Loucy (cell line): Measurements from ENCODE around the gene GNB1L.

Experiments used
- H2AFZ ChIP-seq: fragments of 200-600 bp; sonication (generic); 2 replicates; pipeline ENCODE4 v1.6.0; 2016; ENCODE audit warnings: antibody characterized with exemption, mild to moderate bottlenecking, low read length, moderate library complexity
- H3F3A ChIP-seq: fragments of 200-600 bp; 2 replicates; pipeline ENCODE4 v1.6.0; 2016; ENCODE audit warnings: antibody characterized with exemption, low read depth, mild to moderate bottlenecking
- H3K27me3 ChIP-seq: fragments of 200-600 bp; sonication (generic); 2 replicates; pipeline ENCODE4 v1.6.1; 2014; ENCODE audit warnings: low read length, mild to moderate bottlenecking; ENCODE audit not compliant: insufficient read depth, poor library complexity, severe bottlenecking
- H3K36me3 ChIP-seq: fragments of 200-600 bp; sonication (generic); 2 replicates; pipeline ENCODE4 v1.6.1; 2016; ENCODE audit warnings: low read length; ENCODE audit not compliant: insufficient read depth
- H3K4me1 ChIP-seq: fragments of 200-600 bp; sonication (generic); 2 replicates; pipeline ENCODE4 v1.5.1; 2014; ENCODE audit warnings: low read length, mild to moderate bottlenecking; ENCODE audit not compliant: insufficient read depth, poor library complexity, severe bottlenecking
- H3K4me2 ChIP-seq: fragments of 200-600 bp; sonication (generic); 2 replicates; pipeline ENCODE4 v1.6.0; 2014; ENCODE audit warnings: antibody characterized with exemption, low read length, low read depth, mild to moderate bottlenecking; ENCODE audit not compliant: poor library complexity, severe bottlenecking
- H3K4me3 ChIP-seq: fragments of 200-600 bp; sonication (generic); 2 replicates; pipeline ENCODE4 v1.5.1; 2014; ENCODE audit warnings: low read length, mild to moderate bottlenecking, mixed read lengths; ENCODE audit not compliant: poor library complexity, severe bottlenecking
- H3K79me2 ChIP-seq: fragments of 200-600 bp; sonication (generic); 2 replicates; pipeline ENCODE4 v1.6.1; 2014; ENCODE audit warnings: low read length; ENCODE audit not compliant: insufficient read depth
- H3K9ac ChIP-seq: fragments of 200-600 bp; sonication (generic); 2 replicates; pipeline ENCODE4 v1.6.0; 2014; ENCODE audit warnings: mild to moderate bottlenecking, low read depth, low read length, moderate library complexity; ENCODE audit not compliant: poor library complexity, severe bottlenecking
- H3K9me2 ChIP-seq: fragments of 200-600 bp; sonication (generic); replicated peaks from 2 replicates; pipeline ENCODE4 v1.6.1; 2016; ENCODE audit warnings: low read depth, low read length, mixed read lengths
- H3K9me3 ChIP-seq: fragments of 200-600 bp; sonication (generic); 2 replicates; pipeline ENCODE4 v1.6.1; 2014; ENCODE audit warnings: mild to moderate bottlenecking, antibody characterized with exemption, low read length, low read depth; ENCODE audit not compliant: insufficient read depth
- H4K20me1 ChIP-seq: fragments of 200-600 bp; sonication (generic); 2 replicates; pipeline ENCODE4 v1.6.0; 2014; ENCODE audit warnings: antibody characterized with exemption, low read length, mild to moderate bottlenecking; ENCODE audit not compliant: insufficient read depth, poor library complexity, severe bottlenecking
- EZH2phosphoT487 ChIP-seq: fragments of 200-600 bp; IDR thresholded peaks from 2 replicates; pipeline ENCODE4 v1.6.1; 2018; ENCODE audit warnings: antibody characterized with exemption, mild to moderate bottlenecking, moderate library complexity, borderline replicate concordance
- TF ChIP-seq, protein P1 (sequence below): fragments of 200-600 bp; sonication (generic); conservative IDR thresholded peaks from 2 replicates; pipeline ENCODE4 v1.5.1; 2014; ENCODE audit warnings: mild to moderate bottlenecking, antibody characterized with exemption, low read length

GNB1L gene

DNA sequence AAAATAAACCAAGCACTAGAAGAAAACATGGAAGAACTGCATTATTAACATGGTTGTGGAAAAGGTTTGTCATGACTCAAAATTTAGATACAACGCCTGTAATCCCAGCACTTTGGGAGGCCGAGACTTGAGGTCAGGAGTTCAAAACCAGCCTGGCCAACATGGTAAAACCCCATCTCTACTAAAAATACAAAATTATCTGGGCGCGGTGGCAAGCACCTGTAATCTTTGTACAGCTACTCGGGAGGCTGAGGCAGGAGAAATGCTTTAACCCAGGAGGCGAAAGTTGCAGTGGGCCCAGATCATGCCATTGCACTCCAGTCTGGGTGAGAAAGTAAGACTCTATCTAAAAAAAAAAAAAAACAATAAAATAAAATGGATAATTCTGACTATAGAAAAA, 23.7 kb downstream of the GNB1L start:
- H4K20me1 ChIP-seq: no peaks in the 10 kb centered on the region
- no peaks in the 10 kb centered on the region for H3K9me2 ChIP-seq

DNA sequence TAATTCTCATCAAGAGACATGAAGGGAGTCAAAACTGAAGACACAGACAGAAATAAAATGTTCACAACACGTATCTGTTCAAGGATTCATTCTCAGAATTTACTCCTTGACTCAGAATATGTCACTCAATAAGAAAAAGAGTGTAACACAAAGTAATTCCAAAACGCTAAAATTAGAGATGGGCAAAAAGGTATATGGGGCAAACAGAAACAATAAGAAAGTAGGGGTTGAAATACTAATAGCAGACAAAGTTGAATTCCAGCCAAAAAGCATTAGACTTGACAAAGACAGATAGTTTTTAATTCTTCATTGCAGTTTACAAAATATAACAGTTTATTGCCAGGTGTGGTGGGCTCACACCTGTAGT, 26.7 kb downstream of the GNB1L start:
- no peak overlapping the region for H2AFZ ChIP-seq

More for the DNA sequence above, 23.7 kb downstream of the GNB1L start:
- Histone ChIP-seq H3K4me3 (no peak overlapping the region), H3K27me3 (no peaks in the 10 kb centered on the region), H3K36me3 (no peaks in the 10 kb centered on the region), H3K4me2 (no peak overlapping the region), H3F3A (no peaks in the 10 kb centered on the region), H2AFZ (no peak overlapping the region), H3K9ac (no peak overlapping the region), H3K9me3 (no peaks in the 10 kb centered on the region), H3K79me2 (no peaks in the 10 kb centered on the region), H3K4me1 (peaks cover 4% of the 10 kb centered on the region)
- TF ChIP-seq EZH2phosphoT487: no peak
- TF ChIP-seq, protein P1, sequence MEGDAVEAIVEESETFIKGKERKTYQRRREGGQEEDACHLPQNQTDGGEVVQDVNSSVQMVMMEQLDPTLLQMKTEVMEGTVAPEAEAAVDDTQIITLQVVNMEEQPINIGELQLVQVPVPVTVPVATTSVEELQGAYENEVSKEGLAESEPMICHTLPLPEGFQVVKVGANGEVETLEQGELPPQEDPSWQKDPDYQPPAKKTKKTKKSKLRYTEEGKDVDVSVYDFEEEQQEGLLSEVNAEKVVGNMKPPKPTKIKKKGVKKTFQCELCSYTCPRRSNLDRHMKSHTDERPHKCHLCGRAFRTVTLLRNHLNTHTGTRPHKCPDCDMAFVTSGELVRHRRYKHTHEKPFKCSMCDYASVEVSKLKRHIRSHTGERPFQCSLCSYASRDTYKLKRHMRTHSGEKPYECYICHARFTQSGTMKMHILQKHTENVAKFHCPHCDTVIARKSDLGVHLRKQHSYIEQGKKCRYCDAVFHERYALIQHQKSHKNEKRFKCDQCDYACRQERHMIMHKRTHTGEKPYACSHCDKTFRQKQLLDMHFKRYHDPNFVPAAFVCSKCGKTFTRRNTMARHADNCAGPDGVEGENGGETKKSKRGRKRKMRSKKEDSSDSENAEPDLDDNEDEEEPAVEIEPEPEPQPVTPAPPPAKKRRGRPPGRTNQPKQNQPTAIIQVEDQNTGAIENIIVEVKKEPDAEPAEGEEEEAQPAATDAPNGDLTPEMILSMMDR: no peak

DNA sequence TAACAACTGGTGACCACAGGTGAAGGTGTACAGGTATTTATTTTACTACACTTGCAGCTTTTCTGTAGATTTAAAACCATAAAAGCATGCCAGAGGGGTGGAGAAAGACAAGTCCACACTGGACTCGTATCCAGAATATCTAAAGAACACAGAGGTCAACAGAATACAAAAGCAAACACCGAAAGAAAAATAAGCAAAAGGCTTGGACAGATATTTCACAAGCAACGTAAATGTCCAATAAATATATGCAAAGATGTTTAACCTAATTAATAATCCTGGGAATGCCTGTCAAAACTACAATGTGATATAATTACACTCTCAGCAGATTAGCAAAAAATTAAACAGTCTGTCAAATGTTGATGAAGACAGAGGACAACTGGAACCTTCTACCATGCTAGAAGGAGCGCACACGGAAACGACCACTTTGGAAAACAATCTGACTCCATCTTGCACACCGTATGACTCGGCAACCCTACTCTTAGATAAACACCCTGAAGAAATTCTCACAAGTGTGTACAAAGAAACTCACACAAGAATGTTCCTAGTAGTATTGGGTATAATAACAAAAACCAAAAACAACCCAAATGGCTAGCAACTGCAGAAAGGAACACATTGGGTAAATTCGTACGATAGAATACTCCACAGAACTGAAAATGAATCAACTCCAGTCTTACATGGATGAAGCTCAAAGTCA, 27.2 kb downstream of the GNB1L start:
- H3K4me2 ChIP-seq: no peak overlapping the region
- no peaks in the 10 kb centered on the region for H3K4me1 ChIP-seq
- H3K79me2 ChIP-seq: no peaks in the 10 kb centered on the region
- H2AFZ ChIP-seq: no peak overlapping the region
- H3K36me3 ChIP-seq: no peaks in the 10 kb centered on the region
- no peak for TF ChIP-seq EZH2phosphoT487
- TF ChIP-seq, protein P1: no peak
- no peaks in the 10 kb centered on the region for H3K27me3 ChIP-seq
- H4K20me1 ChIP-seq: no peaks in the 10 kb centered on the region
- H3K9me3 ChIP-seq: no peaks in the 10 kb centered on the region
- no peak overlapping the region for H3K4me3 ChIP-seq
- no peaks in the 10 kb centered on the region for H3K9me2 ChIP-seq
- no peak overlapping the region for H3K9ac ChIP-seq
- H3F3A ChIP-seq: no peaks in the 10 kb centered on the region

More for the DNA sequence above, 26.7 kb downstream of the GNB1L start:
- Histone ChIP-seq H3K4me3 (no peak overlapping the region), H3K9ac (no peak overlapping the region), H3K27me3 (no peaks in the 10 kb centered on the region), H3K9me2 (no peaks in the 10 kb centered on the region), H3K36me3 (no peaks in the 10 kb centered on the region), H3K4me1 (no peaks in the 10 kb centered on the region), H3K9me3 (no peaks in the 10 kb centered on the region), H3K79me2 (no peaks in the 10 kb centered on the region), H3F3A (no peaks in the 10 kb centered on the region), H3K4me2 (no peak overlapping the region), H4K20me1 (no peaks in the 10 kb centered on the region)
- TF ChIP-seq, protein P1: no peak
- TF ChIP-seq EZH2phosphoT487: no peak
